DOHH2 (cell line): ENCODE measurements around the gene LMCD1.

Experiments
- H3F3A ChIP-seq: fragments of 200-600 bp; sonication (generic), shearing (Covaris generic); 2 replicates; pipeline ENCODE4 v1.6.0; 2016; ENCODE audit warnings: antibody characterized with exemption, mild to moderate bottlenecking; ENCODE audit not compliant: control insufficient read depth, insufficient read depth
- H3K27ac ChIP-seq: fragments of 200-600 bp; sonication (generic); 2 replicates; pipeline ENCODE4 v1.5.1; 2014; ENCODE audit warnings: low read depth, mild to moderate bottlenecking, low read length, moderate library complexity
- H3K27me3 ChIP-seq: fragments of 200-600 bp; sonication (generic); 2 replicates; pipeline ENCODE4 v1.6.1; 2014; ENCODE audit warnings: mild to moderate bottlenecking, low read length, mixed read lengths; ENCODE audit not compliant: control insufficient read depth
- H3K36me3 ChIP-seq: fragments of 200-600 bp; sonication (generic); 2 replicates; pipeline ENCODE4 v1.6.1; 2014; ENCODE audit warnings: mild to moderate bottlenecking, low read length, moderate library complexity, mixed read lengths; ENCODE audit not compliant: control insufficient read depth
- H3K4me1 ChIP-seq: fragments of 200-600 bp; sonication (generic); 2 replicates; pipeline ENCODE4 v1.6.1; 2014; ENCODE audit warnings: mild to moderate bottlenecking, low read length, mixed read lengths; ENCODE audit not compliant: control insufficient read depth
- H3K4me2 ChIP-seq: fragments of 200-600 bp; sonication (generic); 2 replicates; pipeline ENCODE4 v1.6.0; 2014; ENCODE audit warnings: mild to moderate bottlenecking, low read length, moderate library complexity
- H3K4me3 ChIP-seq: fragments of 200-600 bp; sonication (generic); 2 replicates; pipeline ENCODE4 v1.5.1; 2014; ENCODE audit warnings: mild to moderate bottlenecking, low read length, mixed read lengths
- H3K79me2 ChIP-seq: fragments of 200-600 bp; sonication (generic); 2 replicates; pipeline ENCODE4 v1.6.1; 2014; ENCODE audit warnings: mild to moderate bottlenecking, low read length, mixed read lengths; ENCODE audit not compliant: control insufficient read depth
- H3K9me2 ChIP-seq: fragments of 200-600 bp; sonication (generic); replicated peaks from 2 replicates; pipeline ENCODE4 v1.6.1; 2014; ENCODE audit warnings: mild to moderate bottlenecking, low read length, mixed read lengths; ENCODE audit not compliant: control insufficient read depth
- H3K9me3 ChIP-seq: fragments of 200-600 bp; sonication (generic); 2 replicates; pipeline ENCODE4 v1.6.1; 2014; ENCODE audit warnings: antibody characterized with exemption, low read length, mixed read lengths; ENCODE audit not compliant: control insufficient read depth, insufficient read depth
- H4K20me1 ChIP-seq: fragments of 200-600 bp; sonication (generic); 2 replicates; pipeline ENCODE4 v1.6.0; 2014; ENCODE audit warnings: low read depth, mild to moderate bottlenecking, antibody characterized with exemption, low read length, moderate library complexity; ENCODE audit not compliant: control insufficient read depth, insufficient read depth
- EZH2phosphoT487 ChIP-seq: fragments of 200-600 bp; sonication (generic); IDR thresholded peaks from 2 replicates; pipeline ENCODE4 v1.6.1; 2017; ENCODE audit warnings: borderline replicate concordance, mild to moderate bottlenecking, antibody characterized with exemption, low read length, moderate library complexity, mixed read lengths
- TF ChIP-seq, protein P1 (sequence below): fragments of 200-600 bp; sonication (generic); IDR thresholded peaks from one replicate; pipeline ENCODE4 v1.5.1; 2014; ENCODE audit warnings: antibody characterized with exemption, mild to moderate bottlenecking, low read depth, low read length; ENCODE audit not compliant: poor library complexity, severe bottlenecking

Gene LMCD1

DNA sequence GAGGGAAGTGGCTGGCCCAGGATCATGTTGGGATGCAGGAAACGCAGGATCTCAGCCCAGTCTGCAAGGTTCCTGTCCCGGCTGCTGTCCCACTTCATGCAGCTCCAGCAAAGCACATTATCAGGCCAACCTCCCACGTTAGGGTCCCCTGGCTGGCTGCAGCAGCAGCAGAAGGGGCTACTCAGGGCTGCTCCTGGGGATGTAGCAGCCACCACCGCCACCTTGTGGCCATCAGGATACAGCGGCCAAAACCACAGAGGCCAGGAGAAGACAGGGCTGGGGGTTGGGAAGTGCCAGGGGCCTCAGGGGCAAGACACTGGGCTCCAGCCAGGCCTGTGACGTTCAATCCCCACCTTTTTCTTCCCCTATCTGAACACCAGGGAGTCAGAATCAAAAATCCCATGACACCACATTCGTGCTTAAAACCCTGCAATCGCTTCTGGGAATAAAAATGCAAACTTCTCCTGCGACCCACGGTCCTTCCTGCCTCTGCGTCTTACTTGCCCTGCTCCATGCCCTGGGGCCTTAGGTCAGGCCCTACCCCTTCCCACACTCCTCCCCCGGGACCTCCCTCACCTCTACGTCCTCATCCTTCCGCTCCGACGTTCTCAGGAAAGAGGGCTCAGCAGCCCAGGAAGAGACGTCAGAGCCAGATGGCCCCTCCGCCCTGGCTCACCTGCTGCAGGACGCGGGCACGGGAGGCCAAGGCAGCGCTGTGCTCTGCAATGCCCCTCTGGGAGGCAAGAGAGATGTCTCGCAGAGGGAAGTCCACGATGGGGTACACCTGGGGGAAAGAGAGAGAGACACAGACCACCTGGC is 121.5 kb downstream of the LMCD1 start:
- Histone ChIP-seq H3K4me1 (peaks cover 11% of the 10 kb centered on the region), H3K9me2 (no peaks in the 10 kb centered on the region), H3K4me2 (peak overlapping the region; percentile 32), H3K4me3 (peak overlapping the region; percentile 35), H3K36me3 (no peaks in the 10 kb centered on the region), H3K27me3 (no peaks in the 10 kb centered on the region), H3K9me3 (no peaks in the 10 kb centered on the region), H3K79me2 (no peaks in the 10 kb centered on the region), H3K27ac (no peak overlapping the region), H3F3A (no peaks in the 10 kb centered on the region), H4K20me1 (no peaks in the 10 kb centered on the region)
- TF ChIP-seq, protein P1, sequence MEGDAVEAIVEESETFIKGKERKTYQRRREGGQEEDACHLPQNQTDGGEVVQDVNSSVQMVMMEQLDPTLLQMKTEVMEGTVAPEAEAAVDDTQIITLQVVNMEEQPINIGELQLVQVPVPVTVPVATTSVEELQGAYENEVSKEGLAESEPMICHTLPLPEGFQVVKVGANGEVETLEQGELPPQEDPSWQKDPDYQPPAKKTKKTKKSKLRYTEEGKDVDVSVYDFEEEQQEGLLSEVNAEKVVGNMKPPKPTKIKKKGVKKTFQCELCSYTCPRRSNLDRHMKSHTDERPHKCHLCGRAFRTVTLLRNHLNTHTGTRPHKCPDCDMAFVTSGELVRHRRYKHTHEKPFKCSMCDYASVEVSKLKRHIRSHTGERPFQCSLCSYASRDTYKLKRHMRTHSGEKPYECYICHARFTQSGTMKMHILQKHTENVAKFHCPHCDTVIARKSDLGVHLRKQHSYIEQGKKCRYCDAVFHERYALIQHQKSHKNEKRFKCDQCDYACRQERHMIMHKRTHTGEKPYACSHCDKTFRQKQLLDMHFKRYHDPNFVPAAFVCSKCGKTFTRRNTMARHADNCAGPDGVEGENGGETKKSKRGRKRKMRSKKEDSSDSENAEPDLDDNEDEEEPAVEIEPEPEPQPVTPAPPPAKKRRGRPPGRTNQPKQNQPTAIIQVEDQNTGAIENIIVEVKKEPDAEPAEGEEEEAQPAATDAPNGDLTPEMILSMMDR = peak; percentile 92
- TF ChIP-seq EZH2phosphoT487 = no peak

DNA sequence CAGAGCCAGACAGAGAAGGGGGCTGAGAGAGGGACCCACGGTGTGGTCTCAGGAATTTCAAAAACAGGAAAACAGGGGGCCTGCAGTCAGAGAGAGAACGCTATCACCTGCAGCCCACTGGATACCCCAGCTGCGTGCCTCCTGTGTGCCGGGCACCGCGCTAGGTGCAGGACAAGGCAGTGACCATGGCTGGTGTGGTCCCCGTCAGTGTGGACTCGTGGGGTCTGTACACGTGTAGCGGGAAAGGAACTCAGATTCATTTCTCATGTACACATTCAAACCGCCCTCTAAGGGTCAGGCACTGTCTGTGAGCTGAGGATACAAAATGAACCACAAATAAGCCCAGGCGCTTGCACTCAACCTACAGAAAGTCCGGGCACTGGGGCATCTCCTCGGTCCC is 122.1 kb downstream of the LMCD1 start:
- Histone ChIP-seq H3K27me3 (no peaks in the 10 kb centered on the region), H3K4me2 (peak overlapping the region; percentile 32; the same call in 1 of the 2 replicates), H4K20me1 (no peaks in the 10 kb centered on the region), H3K9me3 (no peaks in the 10 kb centered on the region), H3K4me1 (peaks cover 11% of the 10 kb centered on the region), H3K4me3 (no peak overlapping the region), H3K79me2 (no peaks in the 10 kb centered on the region), H3K9me2 (no peaks in the 10 kb centered on the region), H3F3A (no peaks in the 10 kb centered on the region), H3K27ac (no peak overlapping the region), H3K36me3 (no peaks in the 10 kb centered on the region)
- TF ChIP-seq EZH2phosphoT487 = no peak
- TF ChIP-seq, protein P1 = no peak
